Stimulated activated CD4-positive, alpha-beta T cell treated with anti-CD3 and anti-CD28 coated beads, TNF-alpha, amount 100 ng/mL, for 1 hour (primary cell): ENCODE results near the gene SPCS1.

ENCODE experiments used
- DNase-seq, 3 donors: peaks; one replicate each; pipeline ENCODE4 v3.0.0-alpha.2; 2020; ENCODE audit warnings: low read depth in 3 of 3, low spot score in 1 of 3

Gene SPCS1

DNA sequence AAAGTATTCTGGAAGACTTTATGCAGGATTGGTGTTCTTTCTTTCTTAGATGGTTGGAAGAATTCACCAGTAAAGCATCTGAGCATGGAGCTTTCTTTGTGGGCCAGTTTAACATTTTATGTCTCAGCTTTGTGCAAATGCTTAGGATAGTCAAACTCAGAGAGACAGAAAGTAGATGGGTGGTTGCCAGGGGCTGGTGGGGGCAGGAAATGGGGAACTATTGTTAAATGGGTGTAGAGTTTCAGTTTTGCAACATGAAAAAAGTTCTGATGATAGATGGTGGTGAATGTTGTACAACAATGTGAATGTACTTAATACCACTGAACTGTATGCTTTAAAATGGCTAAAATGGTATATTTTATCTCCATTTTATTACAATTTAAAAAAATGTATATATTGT is 24.8 kb downstream of the SPCS1 start:
- no peak for DNase-seq

- no peak for DNase-seq
These were observed 25.7 kb downstream of the SPCS1 start for GRCh38 chr3:52731590-52731989.

DNA sequence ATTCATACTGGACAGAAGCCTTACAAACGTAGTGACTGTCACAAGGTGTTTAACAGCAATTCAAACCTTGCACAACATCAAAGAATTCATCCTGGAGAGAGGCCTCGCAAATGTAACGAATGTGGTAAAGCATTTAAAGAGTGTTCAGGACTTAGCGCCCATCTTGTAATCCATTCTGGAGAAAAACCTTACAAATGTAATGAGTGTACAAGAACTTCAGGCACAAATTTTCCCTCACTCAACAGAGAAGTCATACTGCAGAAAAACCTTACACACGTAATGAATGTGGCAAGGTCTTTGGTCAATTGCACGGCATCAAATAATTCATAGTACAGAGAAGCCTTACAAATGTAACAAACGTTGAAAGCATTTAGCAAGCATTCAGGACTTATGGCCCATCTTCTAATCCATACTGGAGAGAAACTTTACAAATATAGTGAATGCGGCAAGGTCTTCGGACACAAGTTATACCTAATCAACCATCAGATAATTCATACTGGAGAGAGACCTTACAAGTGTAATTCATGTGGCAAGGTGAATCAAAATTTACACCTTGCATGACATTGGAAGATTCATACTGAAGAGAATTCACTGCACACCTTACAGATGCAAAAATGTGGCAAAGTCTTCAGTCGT is 27.5 kb downstream of the SPCS1 start:
- no peak for DNase-seq

GRCh38 chr3:52739730-52740129 is 33.8 kb downstream of the SPCS1 start:
- DNase-seq, result no peak

- no peak for DNase-seq
These were observed 36.6 kb downstream of the SPCS1 start for GRCh38 chr3:52742418-52743041.

DNA sequence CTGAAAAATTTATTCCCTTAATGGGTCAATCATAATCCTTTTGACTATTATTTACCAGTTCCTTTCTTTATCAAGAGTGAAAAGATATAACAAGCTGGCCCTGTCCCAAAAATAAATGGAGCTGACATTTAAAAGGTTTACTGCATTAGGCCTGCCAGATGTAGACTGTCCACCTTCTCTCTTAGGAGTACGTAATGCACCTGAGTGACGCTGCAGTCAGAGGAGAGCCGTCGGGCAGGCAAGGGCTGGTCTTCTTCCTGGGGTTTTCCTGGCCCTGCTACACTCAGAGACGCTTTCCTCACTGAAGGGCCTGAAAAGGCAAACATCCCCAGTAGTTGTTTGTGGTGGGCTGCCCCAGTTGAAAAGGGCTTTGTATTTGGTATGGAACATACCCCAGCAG is 37.2 kb downstream of the SPCS1 start:
- no peak for DNase-seq

DNA sequence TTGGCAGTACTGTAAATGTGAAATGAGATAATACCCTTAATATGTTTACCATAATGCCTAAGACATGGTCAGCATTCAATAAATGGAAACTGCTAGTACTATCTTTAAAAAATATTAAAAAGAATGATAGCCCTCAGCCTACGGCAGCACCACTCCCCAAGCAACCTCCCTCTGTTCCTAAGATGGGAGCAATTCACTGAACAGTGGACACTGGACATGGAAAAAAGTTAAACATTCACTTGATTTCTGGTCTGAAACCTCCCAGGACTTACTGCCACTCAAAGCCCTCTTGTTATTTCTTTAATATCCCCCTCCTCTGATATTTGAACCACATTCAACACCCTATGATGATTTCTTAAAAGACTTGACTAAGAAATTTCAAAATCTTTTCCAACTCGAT is 37.8 kb downstream of the SPCS1 start:
- no peak for DNase-seq

- DNase-seq, result no peak
These were observed 46.2 kb downstream of the SPCS1 start for GRCh38 chr3:52752045-52752660.

DNA sequence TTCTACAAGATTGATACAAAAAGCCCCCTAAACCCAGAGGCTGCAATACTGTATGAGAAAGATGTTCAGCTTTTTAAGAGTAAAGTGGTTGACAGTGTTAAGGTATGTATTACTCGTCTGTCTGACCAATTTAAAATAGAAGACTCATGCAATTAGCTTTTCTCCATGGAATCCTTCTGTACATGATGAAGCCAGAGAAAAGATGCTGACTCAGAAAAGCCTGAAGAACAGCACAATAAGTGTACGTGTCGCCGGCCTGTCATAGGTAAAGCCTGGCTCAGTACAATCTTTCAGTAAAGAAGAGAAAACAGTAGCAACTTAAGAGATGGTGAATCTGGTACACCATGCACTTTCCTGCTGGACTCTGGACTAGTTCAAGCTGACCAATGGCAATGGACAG is 48.5 kb downstream of the SPCS1 start:
- no peak for DNase-seq

DNA sequence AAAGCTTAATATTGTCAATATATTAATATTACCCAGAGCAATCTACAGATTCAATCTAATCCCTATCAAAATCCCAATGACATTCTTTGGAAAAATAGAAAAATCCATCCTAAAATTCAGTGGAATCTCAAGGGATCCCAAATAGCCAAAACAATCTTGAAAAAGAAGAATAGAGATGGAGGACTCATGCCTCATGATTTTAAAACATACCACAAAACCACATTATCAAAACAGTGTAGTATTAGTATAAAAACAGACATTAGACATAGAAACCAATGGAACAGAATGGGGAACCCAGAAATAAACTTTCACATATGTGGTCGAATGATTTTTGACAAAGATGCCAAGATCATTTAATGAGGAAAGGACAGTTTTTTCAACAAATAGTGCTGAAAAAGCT is 50.2 kb downstream of the SPCS1 start:
- DNase-seq, result no peak
